NCI-H1092 (cell line): Measurements from ENCODE around the gene MAPT.
A peak's percentile ranks its signal among the peaks of the same experiment; 100 is the strongest.
"Not testable (repeated sequence)": the region's sequence is repeated elsewhere in the genome, so short reads cannot be mapped to it uniquely, and the experiment has no call there.

Source experiments
- DNase-seq: peaks from one replicate; lab custom pipeline; 2025; lab: John Stamatoyannopoulos, UW

MAPT gene

DNA sequence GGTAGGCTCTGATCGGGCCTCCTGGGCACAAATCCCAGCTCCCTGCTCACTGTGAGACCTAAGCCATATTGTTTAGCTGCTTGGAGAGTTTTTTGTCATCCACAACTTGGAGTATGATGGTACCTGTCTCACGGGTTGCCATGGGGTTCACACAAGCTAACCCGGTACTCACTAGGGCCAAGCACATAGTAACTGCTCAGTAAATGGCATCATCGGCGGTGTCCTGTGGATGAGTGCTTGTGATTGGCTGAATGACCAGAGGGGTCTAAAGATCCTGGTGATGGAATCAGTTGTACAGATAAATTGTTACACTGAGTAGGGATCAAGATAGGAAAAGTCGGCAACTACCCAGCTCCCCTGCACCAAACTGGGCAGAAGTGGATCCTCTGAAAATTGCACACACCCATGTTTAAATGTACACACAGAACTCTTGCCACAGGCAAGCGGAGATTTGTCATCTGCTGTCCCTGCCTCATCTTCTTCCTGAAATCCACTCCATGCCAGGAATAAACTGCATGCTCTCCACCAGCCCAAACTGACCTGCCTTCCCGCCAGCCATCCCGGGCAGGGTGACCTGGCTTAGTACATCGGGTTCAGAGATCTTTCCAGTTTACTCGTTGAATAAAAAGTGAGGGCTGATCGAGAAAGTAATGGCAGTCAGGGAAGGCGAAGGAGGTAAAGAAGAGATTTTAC, 6.5 kb downstream of the MAPT start:
- no peak for DNase-seq

DNA sequence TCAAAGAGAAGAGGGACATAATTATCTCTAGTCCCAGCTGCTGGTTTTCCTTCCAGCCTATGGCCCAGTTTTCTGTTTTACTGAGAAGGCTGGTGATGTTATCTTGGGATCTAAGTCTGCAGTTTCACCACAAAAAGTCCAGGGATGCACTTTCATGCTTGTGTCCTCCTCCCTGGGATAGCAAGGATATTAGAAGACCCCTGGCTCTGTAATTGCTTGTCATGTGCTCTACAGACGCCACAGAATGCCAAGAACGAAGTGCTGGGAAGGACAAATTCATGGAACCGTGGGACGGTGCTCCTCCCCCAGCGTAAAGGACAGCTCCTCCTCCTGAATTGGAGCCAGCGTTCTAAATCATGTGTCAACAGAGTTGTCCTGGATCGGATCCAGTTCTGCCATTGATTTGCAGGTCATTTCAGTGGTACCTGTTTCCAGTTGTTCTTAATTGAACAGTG, 8.6 kb downstream of the MAPT start:
- peak; percentile 80 for DNase-seq

DNA sequence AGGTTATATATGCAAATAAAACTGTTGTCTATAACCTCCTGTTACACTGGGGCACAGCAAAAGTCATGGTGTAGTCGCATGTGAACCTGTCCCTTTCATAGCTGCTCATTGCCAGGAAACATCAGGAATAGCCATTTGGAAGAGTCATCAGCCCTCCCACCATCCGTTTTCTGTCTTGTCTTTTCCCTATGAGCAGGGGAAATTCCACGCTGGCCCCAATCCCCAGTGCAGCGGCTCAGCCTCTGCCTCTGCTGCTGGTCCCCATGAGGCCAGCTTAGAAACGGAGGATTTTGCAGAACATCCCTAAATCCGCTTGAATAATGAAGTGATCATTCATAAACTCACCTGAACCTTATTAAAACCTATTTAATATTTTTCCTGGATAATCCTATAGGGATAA, 10.5 kb downstream of the MAPT start:
- no peak for DNase-seq

DNA sequence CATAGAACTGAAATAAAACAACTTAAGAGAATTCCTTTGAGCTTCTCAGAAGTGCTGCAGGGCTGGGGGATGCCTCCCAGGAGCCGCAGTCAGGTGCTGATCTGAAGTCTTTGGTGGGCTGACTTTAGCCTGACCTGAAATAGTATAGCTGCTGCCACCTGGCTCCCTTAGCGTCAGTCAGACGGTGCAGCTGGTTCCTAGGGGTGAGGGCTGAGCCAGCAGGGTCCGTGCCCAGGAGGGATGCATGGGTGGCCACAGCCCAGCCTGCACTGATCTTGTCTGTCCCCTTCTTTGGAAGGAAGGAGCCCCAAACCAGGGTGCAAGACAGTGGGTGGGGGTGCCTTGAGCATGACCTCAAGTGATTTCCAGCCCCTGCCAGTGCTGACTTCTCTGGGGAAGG, 11.5 kb downstream of the MAPT start:
- peak; percentile 25 for DNase-seq

DNA sequence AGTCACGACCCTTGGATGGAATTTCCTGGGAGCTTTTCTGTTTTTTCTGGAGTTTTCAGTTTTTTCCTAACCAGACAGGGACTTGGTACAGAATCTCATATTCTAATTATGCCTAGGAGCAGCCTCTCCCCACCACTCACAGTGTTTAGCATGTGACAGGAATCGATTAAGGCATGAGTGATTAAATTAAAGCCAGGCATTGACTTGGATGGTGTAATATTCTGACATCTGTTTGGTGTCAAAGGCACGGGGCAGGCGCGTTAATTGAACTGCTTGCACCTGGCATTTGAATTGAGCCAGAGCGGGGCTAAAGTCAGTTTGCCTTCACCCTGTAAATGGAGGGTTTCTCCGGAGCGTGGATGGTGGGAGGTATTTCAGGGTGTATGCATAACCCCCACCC, 11.9 kb downstream of the MAPT start:
- DNase-seq, result peak; percentile 55

DNA sequence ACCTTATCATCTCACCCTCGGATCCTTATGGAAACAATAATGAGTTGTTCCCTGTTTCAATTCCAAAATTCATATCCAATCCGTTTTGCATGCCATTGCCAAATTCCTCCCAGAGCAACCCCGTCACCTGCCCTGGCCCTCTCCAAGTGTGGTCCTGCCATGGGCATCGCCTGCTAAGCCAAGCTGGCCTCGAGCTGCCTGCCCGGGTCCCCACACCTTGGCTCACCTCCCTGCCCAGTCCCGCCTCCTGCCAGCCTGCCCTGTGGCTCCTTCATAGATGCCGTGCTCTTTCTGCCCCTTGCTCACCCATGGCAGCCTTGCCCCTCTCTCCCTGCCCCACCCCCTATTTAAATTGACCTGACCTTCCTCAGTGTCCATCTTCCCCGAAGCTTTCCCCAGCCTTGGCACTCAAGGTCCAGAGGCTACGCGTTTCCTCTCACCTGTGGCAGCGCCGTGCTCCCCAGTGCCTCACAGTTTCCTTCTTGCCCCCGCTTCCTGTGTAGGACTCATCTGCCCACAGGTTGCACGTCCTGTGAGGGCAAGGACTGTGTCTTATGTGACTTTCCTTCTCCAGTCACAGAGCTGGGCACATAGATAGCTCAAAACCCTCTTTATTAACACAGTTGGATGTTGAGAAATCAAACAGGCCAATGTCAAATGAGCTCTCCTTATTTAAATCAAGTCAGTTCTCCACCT, 12.7 kb downstream of the MAPT start:
- no peak for DNase-seq

DNA sequence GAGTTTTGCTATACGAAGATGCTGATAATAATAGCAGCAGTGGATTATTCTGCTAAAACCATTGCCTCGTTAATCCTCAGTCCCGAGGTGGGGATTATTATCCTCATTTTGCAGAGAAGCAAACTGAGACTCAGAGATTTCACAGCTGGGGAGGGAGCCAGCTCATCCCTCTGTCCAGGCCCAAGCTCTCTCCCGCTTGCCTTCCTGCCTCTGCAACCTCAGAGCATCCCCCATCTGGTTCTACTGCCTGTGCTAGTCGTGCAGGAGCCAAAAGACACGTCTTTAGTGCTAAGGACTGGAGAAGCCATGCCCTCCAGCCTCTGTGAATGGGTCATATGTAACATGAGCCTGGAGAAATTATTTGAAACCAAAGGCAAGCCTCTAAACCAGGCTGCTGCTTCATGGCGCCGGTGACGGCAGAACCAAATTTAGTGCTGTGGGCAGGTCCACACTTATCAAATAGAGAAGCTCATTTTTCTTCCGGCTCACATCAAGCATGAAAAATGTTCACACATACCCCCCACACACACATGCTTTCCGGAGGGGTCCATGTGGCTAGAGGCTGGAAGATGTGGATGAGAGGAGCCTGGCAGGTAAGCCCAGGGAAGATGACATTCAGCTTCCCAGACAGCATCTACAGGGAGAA, 13.5 kb downstream of the MAPT start:
- peak; percentile 39 for DNase-seq

DNA sequence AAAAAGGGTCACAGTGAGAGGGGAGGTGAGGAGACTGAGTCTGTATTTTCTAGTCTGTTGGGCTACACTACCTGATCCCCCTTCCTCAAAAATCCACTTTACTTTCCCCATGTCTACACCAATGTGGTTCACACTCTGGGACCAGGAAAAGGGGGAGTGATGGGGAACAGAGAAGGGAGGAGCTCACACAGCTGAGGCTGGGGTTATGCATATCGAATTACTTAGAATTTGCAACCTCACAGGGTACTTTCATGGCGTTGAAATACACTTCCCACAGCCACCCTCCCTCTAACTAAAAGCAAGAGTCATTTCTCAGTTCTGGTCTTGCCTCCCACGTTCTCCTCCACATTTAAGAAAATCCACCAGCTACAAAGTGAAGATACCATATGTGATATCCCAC, 14.1 kb downstream of the MAPT start:
- no peak for DNase-seq

DNA sequence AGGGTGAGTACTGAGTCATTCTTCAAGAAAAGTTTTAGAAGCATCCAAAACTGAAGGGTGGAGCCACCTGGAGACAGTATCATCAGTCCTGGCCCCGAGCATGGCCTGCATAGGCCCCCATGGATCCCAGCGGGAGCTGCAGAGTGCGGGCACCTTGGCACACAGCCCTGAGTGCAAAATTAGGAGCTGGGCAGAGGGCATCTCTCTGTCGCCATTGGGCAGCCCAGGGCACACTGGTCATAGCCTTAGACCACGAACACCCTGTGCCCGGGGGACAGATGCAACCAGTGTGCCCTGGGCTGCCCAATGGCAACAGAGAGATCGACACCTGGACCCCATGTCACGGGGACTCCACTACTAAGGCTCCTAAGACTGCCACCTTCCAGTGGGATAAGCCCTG, 14.6 kb downstream of the MAPT start:
- no peak for DNase-seq

DNA sequence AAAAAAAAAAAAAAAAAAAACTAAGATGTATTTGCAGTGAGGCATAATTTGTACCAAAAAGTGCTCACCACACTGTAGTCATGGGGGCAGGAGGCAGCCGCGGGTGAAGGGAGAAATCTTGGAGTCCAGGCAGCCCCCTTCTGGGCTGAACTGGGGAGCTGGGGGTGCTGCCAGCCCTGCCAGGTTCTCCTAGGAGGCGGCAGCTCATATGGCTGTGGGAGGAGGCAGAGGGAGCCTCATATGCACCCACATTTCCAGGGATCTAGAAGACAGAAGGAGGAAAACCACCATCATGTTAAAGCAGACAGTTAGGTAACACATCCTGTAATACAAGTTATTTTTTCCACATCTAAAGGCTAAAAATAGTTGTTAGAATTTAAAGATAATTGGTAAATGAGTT, 16.3 kb downstream of the MAPT start:
- no peak for DNase-seq

DNA sequence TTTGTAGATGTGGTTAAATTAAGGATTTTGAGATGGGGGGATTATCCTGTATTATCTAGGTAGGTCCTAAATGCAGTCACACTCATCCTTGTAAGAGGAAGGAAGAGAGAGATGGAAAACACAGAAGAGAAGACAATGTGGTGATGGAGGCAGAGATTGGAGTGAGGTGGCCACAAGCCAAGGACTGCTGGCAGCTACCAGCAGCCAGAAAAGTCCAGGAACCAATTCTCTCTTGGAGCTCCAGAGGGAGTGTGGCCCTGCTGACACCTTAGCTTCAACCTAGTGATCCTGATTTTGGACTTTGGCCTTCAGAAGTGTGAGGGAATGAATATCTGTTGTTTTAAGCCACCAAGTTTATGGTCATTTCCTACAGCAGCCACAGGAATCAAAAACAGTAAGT, 18.0 kb downstream of the MAPT start:
- no peak for DNase-seq

DNA sequence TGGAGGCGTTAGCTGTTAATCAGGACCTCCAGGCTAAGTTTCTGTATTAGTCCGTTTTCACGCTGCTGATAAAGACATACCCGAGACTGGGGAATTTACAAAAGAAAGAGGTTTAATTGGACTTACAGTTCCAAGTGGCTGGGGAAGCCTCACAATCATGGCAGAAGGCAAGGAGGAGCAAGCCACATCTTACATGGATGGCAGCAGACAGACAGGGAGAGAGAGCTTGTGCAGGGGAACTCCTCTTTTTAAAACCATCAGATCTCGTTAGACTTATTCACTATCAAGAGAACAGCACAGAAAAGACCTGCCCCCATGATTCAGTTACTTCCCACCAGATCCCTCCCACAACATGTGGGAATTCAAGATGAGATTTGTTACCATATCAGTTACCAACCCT, 18.7 kb downstream of the MAPT start:
- not testable (repeated sequence) for DNase-seq

DNA sequence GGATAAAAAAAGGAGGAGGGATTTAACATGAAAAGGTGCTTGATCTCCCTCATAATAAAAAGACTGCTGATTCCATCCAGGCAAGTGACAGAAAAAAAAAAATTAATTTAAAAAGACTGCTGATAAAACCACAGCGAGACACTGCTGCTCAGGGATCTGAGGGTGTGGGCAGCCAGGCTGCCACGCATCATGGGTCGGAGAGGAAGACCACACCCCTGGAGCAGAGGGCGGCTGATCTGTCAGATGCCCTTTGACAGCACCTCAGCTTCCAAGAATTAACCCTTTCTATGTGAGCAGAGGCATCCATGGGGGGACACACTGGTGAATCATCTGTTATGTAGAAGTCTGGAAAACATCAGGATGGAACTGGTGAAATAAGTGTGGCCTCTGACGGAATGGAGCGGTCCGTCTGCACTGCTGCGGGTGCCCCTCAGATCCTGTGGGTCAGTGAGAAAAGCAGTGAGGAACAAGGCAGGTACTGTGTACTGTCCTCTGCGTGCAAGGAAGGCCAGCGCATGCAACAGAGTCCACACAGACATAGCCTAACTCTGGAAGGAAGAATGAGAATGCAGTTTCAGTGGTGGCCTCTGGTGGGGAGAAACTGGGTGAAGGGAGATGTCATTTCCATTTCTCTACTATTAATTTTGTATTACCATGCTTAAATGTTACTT, 19.8 kb downstream of the MAPT start:
- DNase-seq, result no peak

DNA sequence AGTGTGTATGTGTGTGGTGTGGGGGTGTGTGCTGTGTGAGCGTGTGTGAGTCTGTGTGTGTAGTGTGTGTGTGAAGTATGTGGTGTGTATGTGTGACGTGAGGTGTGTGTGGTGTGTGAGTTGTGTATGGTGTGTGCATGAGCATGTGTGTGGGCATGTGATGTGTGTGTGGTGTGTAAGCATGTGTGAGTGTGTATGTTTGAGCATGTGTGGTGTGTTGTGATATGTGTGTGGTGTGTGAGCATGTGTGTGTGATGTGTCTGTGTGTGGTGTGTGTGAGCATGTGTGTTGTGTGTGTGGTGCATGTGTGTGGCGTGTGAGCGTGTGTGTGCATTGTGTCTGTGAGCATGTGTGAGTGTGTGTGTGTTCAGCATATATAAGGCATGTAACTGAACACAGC, 20.9 kb downstream of the MAPT start:
- DNase-seq, result no peak

DNA sequence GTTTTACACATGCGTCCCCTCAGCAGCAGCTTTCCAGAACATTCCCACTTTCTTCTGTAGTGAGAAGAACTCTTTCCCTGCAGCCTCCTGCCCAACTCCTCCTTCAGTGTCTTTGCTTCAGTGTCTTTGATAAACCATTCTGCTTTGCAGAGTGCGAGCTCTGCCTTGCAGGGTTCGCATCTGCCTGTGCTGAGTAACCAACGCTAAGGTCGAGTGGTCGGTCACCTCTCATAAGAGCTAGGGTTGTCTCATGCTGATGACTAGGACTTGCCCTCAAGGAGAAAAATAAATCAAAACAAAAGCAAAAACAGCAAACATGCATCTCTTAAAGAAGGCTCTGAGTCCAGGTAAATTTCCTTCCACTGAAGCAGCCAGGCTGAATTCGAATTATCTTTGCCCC, 22.7 kb downstream of the MAPT start:
- no peak for DNase-seq

DNA sequence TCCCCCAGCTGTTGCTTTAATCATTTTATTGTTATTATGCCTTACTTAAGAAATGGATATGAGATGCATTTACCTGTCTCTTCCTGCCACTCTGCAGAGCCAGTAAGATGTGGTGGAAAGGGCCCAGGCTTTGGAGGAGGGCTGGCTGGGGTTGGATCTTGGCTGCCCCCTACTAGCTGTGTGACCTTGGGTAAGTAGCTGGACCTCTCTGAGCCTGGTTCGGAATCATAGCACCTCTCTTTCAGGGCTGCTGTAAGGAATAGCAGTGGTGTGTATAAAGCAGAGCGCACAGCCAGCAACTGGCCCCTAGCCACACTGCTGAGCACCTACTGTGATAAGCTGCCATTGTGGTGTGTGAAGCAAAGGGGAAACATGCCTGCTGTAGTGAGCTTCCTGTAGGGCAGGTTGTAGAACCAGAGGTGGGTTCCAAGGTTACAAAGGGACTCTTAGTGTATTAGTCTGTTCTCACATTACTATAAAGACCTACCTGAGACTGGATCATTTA, 23.9 kb downstream of the MAPT start:
- DNase-seq, result no peak

DNA sequence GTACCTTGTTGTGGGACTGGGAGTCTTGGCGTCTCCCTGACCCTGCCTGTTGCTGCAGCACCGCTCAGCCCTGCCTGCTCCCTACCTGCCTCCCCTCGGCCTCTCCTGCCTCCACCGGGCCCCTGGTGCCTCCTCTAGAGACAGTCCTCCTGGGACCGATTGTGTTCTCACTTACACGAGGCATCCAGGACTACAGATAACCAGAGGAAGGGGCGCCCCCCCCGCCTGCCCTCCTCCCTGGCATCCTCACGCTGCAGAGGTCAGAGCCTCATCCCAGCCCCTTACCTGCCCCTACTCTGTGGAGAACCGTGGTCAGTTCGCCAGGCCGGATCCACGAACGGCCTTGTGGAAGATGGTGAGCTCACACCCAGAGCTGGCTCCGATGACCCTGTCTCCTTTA, 24.8 kb downstream of the MAPT start:
- no peak for DNase-seq

DNA sequence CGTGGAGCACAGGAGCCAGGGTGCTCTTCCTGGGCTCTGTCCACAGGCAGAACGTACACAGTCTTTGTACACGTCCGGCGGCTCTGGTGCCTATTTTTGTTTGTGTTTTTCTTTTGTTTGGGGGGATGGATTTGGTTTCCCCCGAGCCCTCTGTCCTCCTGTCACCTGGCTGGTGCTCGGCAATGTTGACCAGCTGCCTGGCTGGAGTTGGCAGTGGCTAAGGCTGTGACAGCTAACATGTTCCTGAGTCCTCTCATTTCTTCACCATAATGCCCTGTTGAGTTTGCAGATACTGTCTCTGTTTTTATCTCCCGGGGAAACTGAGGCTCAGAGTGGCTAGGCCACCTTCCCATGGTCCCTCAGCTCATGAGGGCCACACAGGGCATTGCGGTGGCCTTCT, 25.7 kb downstream of the MAPT start:
- no peak for DNase-seq

DNA sequence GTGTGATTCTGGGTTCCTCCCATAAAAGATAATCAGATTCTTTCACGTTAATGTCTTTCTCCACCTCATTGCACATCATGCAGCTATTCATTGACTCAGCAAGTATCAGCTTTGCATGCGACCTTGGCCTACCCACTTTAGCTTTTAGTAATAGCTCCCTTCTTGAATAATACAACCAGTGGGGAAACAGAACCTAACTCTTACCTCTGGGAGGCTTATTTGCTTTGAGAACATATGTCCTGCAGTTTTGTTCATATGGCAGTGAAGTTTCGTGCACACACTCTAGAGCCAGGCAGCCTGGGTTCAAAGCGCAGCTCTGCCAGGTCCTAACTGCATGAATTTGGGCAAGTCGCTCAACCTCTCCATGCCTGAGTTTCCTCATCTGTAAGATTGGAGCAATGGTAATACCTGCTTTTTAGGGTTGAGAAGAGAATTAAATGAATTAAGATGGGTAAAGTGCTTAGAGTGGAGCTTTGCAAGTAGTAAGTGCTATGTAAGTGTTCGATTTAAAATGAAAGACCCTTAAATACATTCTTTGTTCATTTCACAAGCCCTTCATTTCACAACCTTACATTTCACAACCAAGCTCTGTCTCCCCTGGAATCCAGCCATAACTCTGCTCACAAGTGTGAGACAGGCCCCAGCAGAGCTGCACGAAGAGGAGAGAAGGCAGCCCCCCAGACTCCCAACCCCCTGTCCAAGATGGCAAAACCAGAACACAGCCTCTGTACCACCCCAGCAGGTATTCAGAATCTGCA, 29.3 kb downstream of the MAPT start:
- no peak for DNase-seq

DNA sequence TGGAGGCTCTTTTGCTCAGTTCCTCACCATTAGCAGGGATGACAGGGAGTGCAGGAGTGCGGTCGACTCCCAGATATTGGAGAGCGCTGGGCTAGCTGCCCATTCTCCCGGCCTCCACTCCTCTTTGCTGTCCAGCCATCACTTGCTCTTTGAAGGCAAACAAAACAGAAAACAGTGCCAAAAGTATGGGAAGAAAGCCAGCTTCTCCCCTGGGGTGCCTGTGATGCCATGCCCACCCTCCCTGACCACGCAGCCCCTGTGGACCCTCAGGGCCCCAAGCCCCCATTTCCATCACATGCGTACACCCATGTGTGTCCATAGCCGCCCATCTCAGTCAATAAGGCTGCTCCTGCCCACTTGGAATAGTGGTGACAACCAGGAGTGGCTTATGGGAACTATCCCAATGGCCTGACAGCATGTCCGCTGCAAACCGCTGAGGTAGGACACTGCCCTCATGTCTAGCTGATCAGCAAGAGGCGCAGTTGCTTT, 30.0 kb downstream of the MAPT start:
- DNase-seq, result peak; percentile 33

DNA sequence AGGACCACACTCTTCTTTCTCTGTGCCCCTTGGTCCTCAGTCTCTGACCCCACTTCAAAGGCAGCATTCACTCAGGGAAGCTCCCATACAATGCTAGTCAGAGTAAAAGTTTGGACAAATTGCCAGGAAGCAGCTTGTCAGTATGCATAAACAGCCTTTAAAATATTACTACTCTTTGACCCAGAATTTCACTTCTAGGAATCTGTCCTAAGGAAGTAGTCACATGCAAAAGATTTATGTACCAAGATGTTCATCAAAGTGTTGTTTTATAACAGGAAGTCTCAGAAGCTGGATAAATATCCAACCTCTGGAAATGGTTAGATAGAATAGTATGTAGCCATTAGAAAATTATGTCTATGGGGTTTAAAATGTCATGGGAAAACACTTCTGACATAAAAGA, 31.0 kb downstream of the MAPT start:
- DNase-seq, result no peak

DNA sequence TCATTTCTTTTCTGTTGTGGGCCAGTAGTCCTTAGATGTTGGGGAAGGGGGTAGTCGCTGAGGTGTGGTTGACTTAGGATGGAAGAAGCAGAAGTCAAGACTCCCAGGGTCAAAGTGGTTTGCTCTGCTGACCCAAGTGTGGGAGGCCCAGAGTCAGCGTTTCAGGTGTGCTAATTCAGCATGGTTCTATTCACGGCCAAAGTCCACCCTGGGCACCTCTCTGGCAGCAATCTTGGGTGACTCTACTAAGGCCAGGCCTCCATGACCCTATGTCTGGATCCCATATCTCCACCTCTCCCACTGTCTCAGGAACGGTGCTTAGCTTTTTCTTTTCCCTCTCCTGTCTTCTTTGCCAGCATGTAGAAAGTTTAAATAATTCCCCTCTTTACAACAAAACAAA, 32.9 kb downstream of the MAPT start:
- no peak for DNase-seq
